Stromal cell of bone marrow (primary cell): ENCODE data around the gene CCNB3.

Experiments
- DNase-seq: peaks from one replicate; pipeline ENCODE4 v3.0.0-alpha.2; 2012; ENCODE audit warnings: low read depth

The CCNB3 gene

DNA sequence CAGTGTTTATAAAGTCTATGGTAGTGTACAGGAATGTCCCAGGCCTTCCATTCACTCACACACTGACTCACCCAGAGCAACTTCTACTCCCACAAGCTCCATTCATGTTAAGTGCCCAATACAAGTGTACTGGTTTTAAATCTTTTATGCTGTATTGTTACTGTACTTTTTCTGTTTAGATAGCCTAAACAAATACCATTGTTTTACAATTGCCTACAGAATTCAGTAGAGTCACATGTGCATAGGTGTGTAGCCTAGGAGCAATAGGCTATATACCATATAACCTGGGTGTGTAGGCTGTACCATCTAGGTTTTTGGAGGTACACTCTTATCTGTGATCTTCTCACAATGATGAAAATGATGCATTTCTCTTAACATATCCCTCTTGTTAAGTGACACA, 139.4 kb downstream of the CCNB3 start:
- no peak for DNase-seq

GRCh38 chrX:50372966-50373365, 168.4 kb downstream of the CCNB3 start:
- DNase-seq, result no peak

GRCh38 chrX:50375481-50376267, 171.1 kb downstream of the CCNB3 start:
- DNase-seq, result no peak

- no peak for DNase-seq
Measured at GRCh38 chrX:50381729-50382415, 177.3 kb downstream of the CCNB3 start.

GRCh38 chrX:50386520-50386919, 182.0 kb downstream of the CCNB3 start:
- DNase-seq, result no peak

DNA sequence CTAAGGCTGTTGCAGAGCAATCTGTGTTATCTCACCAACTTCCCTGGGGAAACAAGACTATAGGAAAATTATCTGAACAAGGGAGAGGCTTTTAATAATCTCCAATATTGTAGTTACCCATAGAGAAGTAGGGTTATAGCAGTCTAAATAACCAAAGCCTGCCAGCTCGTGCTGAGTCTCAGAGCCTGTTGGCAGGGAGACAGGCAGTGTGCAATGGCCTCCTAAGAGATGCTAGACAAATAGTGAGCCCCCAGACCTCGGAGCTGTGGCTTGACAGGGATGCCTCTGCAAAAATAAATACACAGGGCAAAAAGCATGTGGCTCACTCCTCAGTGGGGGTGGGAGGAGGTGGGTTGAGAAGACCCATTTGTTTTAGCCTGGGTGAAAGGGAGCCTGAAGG, 189.3 kb downstream of the CCNB3 start:
- DNase-seq, result no peak
